Hypothalamus (tissue), 51 donors: ENCODE results near the gene FOXP1.
"Not testable (repeated sequence)": the region's sequence is repeated elsewhere in the genome, so short reads cannot be mapped to it uniquely, and the experiment has no call there.

Experiments used
- DNase-seq, 51 donors: peaks; one replicate each; lab custom pipeline; 2025; lab: John Stamatoyannopoulos, UW

The FOXP1 gene

DNA sequence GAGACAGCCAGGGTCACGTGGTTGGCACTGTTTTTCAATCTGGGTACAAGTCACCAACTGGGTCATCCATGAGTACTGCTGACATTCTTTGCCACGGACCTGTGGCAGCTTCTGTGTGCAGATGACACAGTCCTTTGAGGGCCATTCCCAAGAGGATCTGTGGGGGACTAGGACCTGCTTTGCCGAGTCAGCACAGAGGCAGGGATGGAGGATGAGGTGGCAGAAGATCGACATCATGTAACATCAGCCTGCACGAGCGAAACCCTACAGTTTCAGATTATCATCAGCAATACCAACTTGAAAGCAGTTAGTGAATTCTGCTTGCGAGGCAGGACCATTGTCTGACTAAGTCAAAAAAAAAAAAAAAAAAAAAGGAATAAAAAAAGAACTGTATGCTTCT lies 227.7 kb downstream of the FOXP1 start:
- DNase-seq: no peak

DNA sequence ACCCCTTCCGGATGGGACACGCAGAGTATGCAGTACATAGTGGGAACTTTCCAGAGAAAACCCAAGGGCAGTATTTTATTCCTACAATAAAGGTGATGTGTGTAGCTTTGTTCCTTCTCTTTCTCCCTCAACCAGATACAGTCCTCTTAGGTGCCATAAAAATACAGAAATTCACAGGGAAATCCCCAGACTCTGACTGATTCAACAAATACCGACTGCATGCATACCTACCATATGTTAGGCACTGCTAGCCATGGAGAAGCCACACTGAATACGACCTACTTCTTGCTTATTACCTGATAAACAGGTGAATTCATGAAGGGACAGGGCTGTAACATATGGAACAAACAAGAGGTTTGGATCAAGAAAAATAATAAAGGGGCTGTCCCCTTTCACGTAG lies 228.5 kb downstream of the FOXP1 start:
- no peak for DNase-seq

DNA sequence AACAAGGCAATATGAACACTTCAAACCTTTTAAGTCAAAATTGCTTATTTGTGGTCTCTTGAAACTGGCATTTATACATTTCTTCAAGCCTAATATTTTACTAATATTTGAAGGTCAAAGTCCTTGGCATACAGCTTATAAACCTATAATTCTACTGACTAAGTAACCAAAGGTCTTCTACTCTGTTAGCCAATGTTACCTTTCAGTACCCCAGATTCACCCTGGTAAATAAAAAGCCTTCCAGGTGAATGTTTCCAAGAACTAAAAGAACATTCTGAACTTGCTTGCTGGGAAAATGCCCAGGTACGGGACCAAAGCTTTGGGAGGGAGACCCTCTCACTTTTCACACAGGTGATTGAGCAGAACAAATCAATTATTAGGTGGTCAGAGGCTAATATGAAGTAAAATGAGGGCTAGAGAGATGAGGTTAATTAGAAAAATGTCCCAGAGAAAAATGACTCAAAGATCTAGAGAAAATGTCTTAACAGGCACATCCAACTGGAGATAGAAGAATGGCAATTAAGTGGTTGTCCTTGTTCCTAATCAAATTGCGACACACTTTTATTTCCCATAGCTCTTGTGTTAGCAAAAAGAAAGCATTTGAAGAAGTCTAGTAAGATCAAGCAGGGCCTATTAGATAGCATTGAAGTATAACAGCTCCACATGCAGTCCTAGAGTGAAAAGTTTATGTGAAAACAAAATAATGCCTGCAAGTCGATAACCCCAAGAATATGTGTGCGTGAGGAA lies 232.0 kb downstream of the FOXP1 start:
- DNase-seq: no peak

DNA sequence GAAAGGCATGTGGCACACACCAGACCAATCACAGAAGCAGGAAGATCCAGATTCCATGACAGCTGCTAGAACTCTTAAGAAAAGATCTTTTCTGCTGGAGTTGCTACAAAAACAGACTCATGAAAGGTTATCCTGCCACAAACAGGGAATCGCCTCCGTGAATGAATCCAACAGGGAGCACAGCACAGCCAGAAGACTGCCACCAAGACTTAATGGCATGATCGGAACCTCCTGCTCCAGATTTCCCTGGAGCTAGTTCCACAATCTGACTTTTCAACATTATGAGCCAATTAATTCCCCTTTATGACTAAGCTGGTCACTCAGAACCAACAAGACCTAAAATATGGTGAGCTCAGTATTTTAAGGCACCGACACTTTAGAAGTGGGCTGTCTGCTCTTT lies 232.5 kb downstream of the FOXP1 start:
- DNase-seq: no peak

DNA sequence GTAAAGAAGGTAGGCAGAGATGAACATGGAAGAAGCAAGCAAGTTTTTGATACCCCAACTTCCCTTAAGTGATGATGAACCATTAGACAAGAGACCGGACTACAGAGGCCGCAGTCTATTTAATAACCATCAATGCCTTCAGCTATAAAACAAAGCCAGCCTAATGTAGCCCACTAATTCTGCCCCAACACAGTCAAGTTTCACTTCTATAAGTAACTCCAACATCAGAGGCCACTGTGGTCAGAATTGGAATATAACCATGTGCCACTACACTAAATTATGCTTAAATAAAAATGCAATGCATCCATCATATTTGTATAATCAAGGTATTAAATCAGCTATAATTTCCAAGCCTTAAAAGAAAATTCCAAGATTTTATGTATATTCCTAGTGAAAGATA lies 234.7 kb downstream of the FOXP1 start:
- DNase-seq: no peak

DNA sequence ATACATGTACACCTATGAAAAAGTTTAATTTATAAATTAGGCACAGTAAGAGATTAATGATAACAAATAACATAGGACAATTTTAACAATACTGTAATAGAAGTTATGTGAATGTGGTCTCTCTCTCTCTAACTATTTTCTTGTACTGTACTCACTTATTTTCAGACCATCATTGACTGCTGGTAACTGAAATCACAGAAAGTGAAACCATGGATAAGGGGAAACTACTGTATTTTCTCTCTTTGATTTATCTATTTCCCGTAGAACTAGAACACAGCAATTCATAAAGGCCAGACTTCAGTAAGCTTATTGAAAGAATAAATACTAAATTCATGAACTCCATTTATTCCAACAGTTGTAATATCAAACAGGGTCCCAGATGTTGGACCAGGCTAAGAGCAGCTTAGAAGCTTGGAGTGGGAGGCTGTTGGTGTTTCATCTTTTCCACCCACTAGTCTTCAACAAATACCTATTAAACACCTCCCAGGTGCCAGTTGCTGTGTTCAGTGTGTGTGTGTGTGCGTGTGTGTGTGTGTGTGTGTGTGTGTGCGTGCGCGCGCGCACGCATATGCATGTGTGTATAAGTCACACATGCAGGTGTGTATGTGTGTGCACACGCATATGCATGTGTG lies 235.4 kb downstream of the FOXP1 start:
- no peak for DNase-seq

DNA sequence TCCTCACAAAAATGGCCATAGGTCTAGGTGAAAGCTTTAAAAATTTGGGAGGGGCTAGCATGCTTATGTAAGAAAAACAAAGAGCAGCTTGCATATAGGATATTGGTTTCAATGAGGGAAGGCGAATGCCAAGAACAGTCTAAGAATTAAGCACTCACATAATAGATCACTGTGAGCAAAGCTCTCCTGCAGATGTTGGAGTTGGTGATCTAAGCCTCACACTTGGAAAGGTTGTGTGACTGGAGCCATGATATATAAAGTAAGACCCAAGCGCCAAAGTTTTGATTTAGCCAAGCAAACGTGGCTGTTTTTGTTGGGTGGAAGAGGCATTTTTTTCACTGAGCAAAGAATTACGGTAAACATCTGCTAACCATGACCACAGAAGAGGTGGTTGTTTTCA lies 237.5 kb downstream of the FOXP1 start:
- no peak for DNase-seq

DNA sequence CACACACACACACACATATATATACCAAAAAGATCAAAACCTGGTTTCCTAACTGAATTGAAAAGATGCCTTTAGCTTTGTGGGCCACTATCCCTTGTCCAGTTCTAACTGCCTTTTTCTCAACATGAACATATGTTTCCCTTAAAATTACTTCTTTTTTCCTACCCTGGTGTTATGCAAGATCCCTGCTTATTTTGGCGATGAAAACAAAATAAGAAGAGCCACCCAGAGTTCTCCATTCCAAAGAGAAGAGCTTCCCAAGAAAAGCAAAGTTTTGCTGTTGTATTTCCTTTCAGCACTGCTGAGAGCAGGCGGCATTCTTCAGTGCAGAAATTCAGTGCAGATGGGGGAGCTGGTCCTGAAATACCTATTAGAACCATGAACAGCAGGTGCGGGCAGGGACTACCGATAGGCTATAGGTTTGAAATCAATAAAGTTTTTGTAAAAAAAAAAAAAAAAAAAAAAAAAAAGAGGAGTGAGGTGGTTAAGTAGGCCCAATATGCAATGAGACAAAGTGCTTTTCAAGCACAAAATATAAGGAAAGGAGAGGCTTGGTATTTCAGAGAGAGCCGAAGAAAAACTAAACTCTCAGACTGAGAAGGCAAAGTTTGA lies 238.0 kb downstream of the FOXP1 start:
- DNase-seq: no peak

DNA sequence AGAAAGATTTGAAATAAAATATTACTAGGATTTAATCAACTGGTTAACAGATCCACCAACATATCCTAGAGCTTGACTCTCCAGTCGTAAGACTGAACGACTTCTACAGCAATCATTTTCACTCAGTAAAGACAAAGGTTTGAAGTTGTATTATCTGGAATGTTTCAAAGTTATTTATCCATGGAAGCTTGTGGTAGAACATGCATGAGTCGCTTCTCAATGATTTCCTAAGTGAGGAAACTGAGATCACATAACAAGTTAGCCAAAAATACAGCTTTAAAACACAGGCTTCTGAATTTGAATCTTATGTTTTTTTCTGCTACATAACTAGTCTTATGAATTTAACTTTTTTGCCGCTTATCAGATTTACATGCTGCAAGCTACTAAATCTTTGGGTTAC lies 241.8 kb downstream of the FOXP1 start:
- no peak for DNase-seq

DNA sequence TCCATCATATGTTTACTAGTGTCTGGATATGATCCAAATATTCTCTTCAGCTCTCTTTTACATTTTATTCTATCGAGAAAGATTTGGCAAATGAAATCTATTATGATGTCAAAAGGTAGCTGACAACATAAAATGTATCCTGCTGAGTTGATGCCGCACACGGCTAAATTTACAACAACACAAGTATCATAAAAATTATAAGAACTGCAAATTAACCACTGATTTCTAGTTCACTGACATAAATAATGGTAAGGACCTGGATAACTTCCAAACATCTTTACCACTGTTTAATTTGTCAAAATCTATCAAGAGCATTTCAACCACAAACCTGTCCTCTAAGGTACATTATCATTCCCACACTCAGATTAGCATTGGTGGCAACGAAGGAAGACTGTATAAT lies 244.5 kb downstream of the FOXP1 start:
- DNase-seq: no peak

DNA sequence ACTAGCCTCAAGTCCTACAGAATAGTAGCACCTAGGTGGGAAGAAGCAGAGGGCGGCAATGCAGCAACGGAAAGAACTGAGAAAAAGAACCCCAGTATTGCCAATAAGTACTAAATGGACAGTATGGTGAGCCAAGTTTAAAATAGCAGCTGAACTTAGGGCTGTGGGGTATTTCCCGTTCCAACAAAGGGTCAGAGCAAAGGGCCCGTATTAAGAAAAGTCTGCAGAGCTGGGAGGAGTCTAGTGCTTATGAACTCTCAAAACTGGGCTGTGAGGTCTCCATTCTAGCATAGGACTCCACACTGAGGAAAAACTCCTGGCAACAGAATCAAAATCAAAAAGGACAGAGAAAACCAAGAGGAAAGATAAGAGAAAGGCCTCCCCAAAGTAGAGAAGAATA lies 250.7 kb downstream of the FOXP1 start:
- no peak for DNase-seq

DNA sequence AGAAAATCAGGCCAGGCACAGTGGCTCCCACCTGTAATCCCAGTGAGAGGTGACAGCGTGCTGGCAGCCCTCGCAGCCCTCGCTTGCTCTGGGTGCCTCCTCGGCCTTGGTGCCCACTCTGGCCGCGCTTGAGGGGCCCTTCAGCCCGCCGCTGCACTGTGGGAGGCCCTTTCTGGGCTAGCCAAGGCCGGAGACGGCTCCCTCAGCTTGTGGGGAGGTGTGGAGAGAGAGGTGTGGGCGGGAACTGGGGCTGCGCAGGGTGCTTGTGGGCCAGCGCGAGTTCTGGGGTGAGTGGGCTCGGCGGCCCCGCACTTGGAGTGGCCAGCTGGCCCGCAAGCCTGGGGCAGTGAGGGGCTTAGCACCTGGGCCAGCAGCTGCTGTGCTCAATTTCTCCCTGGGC lies 252.6 kb downstream of the FOXP1 start:
- DNase-seq: no peak

DNA sequence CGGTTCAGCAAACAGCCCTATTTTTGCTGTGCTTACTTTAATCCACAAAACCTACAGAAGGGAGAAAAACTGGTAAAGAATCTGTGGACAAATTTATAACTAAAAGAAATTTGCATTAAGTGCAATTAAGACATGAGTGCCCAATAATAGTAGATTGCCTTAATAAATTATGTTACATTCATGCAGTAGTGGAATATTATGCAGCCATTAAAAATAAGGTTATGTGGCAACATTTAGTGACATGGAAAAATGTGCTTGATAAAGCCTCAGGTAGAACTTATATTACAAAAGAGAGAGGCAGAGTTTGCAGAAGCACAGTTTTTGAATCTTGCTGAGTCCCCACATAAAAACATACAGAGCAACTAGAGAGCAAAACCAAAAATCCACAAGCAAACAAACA lies 253.0 kb downstream of the FOXP1 start:
- DNase-seq: no peak

DNA sequence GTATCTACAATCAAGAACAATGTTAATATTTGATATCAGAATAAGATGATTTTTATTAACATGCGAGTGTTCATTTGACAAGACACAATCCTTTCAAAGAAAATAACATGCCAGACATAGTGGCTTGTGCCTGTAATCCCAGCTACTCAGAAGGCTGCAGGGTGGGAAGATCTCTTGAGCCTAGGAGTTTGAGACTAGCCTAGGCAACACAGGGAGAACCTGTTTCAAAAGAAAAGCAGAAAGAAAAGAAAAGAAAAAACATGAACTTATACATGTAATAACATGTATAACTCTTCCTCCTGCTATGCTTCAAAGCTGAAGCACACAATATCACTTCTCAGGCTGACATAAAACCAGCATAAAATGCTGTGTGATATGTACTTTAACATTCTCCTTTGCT lies 253.7 kb downstream of the FOXP1 start:
- DNase-seq: no peak

DNA sequence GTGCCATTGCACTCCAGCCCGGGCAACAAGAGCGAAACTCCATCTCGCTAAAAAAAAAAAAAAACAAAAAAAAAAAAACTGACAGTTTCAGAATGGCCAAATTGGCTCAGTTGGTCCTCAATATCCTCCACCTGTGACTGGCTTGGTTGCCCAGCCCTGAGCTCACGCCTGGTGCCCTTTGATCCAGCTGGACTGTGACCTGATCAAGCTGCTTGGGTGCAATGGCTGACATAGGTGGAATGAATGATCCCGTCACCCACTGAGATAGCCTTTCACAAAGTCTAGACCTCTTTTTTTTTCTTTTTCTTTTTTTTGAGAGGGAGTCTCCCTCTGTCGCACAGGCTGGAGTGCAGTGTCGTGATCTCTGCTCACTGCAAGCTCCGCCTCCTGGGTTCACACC lies 254.6 kb downstream of the FOXP1 start:
- no peak for DNase-seq

DNA sequence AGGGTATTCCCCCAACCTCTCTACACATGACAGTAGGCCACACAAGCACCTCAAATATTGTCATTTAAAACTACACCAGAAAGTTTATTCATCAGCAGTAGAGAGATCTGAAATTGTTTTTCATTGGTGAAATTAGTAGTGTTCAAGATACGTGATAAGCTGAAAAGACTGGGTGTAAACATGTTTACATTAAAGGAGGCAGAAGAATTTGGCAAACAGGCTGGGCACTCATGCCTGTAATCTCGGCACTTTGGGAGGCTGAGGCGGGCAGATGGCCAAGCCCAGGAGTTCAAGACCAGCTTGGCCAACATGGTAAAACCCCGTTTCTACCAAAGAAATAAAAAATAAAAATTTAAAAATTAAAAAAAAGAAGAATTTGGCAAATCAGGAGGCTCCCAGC lies 255.6 kb downstream of the FOXP1 start:
- DNase-seq: no peak

DNA sequence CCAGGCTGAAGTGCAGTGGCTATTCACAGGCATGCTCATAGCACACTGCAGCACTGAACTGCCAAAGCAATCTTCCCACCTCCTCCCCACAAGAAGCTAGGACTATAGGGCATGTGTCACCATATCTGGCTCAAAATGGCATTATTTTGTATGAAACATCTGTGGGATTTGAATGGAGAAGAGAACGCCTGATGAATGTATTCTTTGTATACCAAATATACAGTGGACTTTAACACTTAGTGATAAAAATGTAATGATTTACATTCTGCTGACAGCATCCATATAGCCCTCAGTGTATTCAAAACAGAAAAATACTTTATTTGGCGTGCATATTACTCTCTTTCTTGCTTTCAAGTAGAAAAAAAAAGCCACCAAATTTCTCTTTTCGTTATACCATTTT lies 257.8 kb downstream of the FOXP1 start:
- no peak for DNase-seq

DNA sequence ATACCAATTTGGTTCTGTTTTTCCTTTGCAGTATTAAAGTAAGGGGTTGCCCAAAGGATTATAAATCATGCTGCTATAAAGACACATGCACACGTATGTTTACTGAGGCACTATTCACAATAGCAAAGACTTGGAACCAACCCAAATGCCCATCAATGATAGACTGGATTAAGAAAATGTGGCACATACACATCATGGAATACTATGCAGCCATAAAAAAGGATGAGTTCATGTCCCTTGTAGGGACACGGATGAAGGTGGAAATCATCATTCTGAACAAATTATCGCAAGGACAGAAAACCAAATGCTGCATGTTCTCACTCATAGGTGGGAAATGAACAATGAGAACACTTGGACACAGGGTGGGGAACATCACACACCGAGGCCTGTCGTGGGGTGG lies 259.3 kb downstream of the FOXP1 start:
- not testable (repeated sequence) for DNase-seq

DNA sequence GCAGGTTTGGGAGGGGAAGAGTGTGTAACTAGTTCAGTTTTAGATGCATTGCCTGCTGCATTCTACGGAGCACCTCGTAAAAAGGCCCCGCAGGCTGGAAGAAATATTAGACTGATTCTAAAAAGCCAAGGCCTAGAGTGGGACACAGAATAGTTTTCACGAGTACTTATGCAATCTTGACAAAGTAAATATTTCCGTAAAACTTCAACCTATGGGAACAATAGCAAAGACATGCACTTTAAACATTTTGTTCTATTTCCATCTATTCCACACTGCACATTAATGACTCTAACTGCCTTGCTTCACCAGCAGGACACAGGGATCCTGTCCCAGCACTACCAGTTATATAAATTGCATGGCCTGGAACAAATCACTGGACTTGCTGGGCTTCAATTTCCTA lies 260.0 kb downstream of the FOXP1 start:
- DNase-seq: no peak

DNA sequence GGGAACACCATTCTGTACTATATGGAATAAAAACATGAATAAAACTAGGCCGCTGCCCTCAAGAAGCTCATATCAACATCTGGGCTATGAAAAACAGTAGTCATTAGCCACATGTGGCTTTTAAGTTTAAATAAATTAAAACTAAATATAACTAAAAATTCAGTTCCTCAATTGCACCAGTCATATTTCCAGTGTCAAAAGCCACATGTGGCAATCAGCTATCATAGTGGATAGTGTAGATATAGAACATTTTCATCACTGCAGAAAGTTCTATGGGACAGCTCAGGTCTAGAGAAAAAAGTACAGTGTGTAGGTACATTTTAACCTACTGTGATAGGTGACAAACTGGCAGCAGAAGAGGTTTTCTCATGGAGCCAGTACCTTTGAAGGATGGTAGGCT lies 261.4 kb downstream of the FOXP1 start:
- no peak for DNase-seq

DNA sequence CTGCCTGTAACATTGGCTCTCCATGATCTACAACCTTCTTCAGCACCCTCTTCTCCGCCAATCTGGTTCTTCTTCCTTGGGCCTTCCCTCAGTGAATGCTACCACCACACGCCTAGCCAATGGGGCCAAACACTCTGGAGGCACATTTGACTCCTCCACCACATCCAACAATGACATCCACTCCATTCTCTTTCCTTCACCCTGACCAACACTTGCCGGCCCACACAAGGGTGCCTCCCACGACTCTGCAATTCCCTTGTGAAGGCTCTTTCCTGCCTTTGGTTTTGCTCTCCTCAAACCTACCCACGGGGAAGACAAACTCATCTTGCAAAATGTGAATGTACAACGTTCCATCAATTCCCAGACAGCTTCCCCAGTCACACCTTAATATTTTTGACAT lies 263.8 kb downstream of the FOXP1 start:
- no peak for DNase-seq

DNA sequence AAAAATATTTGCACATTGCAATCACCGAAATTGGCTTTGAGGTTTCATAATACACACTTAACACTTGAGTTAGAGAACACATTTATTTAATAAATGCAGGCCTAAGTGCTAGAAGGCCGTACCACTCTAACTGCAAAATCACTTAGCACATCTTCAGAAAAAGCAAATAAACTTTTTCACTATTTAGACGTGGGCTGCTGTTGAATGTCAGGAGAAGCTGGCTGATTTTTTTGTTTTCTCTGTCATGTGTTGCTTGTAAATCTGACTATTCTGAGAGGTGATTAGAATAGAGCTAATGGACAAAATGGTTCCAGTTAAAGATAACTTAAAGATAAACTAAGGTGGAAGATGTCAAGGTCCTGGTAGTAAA lies 265.1 kb downstream of the FOXP1 start:
- no peak for DNase-seq
